T follicular helper cell (primary cell): ENCODE results near the gene DAPK1.

ENCODE experiments used
- DNase-seq: peaks from one replicate; pipeline ENCODE4 v3.0.0-alpha.2; 2020; ENCODE audit warnings: low read depth
- total RNA-seq, 2 experiments: gene quantifications; one replicate each; lab custom pipeline; 2026; lab: John Stamatoyannopoulos, UW

The DAPK1 gene
- 0.60 to 1.1 reads per million in 2 experiments for total RNA-seq

GRCh38 chr9:87497604-87498045 lies at the start of gene DAPK1:
DAPK1 (plus strand) TSS chr9:87497867; CDS start chr9:87499078, 1,211 bp downstream.
- DNase-seq, result no peak

- DNase-seq, result no peak
Observed at GRCh38 chr9:87451149-87451548, 46.5 kb upstream of the DAPK1 start.

GRCh38 chr9:87455407-87455806 lies 42.3 kb upstream of the DAPK1 start:
- DNase-seq, result no peak

- no peak for DNase-seq
Observed at GRCh38 chr9:87461256-87461655, 36.4 kb upstream of the DAPK1 start.

GRCh38 chr9:87464110-87464991 lies 33.3 kb upstream of the DAPK1 start:
- DNase-seq, result no peak

GRCh38 chr9:87464992-87465378 lies 32.7 kb upstream of the DAPK1 start:
- DNase-seq, result no peak

- DNase-seq, result no peak
Observed at GRCh38 chr9:87465816-87466215, 31.9 kb upstream of the DAPK1 start.

- DNase-seq, result no peak
Observed at GRCh38 chr9:87467187-87467586, 30.5 kb upstream of the DAPK1 start.

- DNase-seq, result no peak
Observed at GRCh38 chr9:87469793-87470465, 27.7 kb upstream of the DAPK1 start.

- DNase-seq, result no peak
Observed at GRCh38 chr9:87471746-87472145, 25.9 kb upstream of the DAPK1 start.

GRCh38 chr9:87475463-87475862 lies 22.2 kb upstream of the DAPK1 start:
- no peak for DNase-seq

- no peak for DNase-seq
Observed at GRCh38 chr9:87478226-87478992, 19.3 kb upstream of the DAPK1 start.

GRCh38 chr9:87479801-87480201 lies 17.9 kb upstream of the DAPK1 start:
- DNase-seq, result no peak

- DNase-seq, result no peak
Observed at GRCh38 chr9:87481890-87482855, 15.5 kb upstream of the DAPK1 start.

GRCh38 chr9:87490225-87490624 lies 7.4 kb upstream of the DAPK1 start:
- no peak for DNase-seq

- DNase-seq, result no peak
Observed at GRCh38 chr9:87490907-87491306, 6.8 kb upstream of the DAPK1 start.

GRCh38 chr9:87491523-87491922 lies 6.1 kb upstream of the DAPK1 start:
- DNase-seq, result no peak

- no peak for DNase-seq
Observed at GRCh38 chr9:87492642-87493041, 5.0 kb upstream of the DAPK1 start.

- DNase-seq, result no peak
Observed at GRCh38 chr9:87494970-87495471, 2.6 kb upstream of the DAPK1 start.

GRCh38 chr9:87497080-87497603 lies 525 bp upstream of the DAPK1 start:
- DNase-seq, result no peak
